Measurements from ENCODE around the gene GTF2IRD1. TPM values are rescaled to one million over a fixed set of nuclear protein-coding genes. Genes with fewer than 3 reads are reported as not detected.

The GTF2IRD1 gene
- total and polyA plus RNA-seq, 2 experiments from 2014 or later, result 28.7 to 37.1 TPM

DNA sequence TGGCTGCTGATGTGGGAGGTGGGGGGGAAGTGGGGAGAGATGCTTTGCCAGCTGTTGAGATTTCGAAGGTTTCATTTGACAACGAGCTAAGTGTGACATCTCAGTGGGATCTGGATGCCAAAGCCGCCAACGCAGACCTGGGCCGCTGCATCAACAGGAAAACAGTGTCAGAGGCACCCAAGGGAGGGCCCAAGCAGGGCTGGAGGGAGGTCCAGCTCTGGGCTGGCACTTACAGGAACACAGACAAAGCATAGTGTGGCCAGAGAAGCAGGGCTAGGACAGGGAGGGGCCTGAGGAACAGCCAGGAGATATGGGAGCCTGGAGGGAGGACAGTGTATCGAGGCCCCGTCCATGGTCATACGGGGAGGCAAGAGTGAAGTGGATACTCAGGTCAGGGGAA lies 73.1 kb downstream of the GTF2IRD1 start (continued):
- TF ChIP-seq, protein P1, sequence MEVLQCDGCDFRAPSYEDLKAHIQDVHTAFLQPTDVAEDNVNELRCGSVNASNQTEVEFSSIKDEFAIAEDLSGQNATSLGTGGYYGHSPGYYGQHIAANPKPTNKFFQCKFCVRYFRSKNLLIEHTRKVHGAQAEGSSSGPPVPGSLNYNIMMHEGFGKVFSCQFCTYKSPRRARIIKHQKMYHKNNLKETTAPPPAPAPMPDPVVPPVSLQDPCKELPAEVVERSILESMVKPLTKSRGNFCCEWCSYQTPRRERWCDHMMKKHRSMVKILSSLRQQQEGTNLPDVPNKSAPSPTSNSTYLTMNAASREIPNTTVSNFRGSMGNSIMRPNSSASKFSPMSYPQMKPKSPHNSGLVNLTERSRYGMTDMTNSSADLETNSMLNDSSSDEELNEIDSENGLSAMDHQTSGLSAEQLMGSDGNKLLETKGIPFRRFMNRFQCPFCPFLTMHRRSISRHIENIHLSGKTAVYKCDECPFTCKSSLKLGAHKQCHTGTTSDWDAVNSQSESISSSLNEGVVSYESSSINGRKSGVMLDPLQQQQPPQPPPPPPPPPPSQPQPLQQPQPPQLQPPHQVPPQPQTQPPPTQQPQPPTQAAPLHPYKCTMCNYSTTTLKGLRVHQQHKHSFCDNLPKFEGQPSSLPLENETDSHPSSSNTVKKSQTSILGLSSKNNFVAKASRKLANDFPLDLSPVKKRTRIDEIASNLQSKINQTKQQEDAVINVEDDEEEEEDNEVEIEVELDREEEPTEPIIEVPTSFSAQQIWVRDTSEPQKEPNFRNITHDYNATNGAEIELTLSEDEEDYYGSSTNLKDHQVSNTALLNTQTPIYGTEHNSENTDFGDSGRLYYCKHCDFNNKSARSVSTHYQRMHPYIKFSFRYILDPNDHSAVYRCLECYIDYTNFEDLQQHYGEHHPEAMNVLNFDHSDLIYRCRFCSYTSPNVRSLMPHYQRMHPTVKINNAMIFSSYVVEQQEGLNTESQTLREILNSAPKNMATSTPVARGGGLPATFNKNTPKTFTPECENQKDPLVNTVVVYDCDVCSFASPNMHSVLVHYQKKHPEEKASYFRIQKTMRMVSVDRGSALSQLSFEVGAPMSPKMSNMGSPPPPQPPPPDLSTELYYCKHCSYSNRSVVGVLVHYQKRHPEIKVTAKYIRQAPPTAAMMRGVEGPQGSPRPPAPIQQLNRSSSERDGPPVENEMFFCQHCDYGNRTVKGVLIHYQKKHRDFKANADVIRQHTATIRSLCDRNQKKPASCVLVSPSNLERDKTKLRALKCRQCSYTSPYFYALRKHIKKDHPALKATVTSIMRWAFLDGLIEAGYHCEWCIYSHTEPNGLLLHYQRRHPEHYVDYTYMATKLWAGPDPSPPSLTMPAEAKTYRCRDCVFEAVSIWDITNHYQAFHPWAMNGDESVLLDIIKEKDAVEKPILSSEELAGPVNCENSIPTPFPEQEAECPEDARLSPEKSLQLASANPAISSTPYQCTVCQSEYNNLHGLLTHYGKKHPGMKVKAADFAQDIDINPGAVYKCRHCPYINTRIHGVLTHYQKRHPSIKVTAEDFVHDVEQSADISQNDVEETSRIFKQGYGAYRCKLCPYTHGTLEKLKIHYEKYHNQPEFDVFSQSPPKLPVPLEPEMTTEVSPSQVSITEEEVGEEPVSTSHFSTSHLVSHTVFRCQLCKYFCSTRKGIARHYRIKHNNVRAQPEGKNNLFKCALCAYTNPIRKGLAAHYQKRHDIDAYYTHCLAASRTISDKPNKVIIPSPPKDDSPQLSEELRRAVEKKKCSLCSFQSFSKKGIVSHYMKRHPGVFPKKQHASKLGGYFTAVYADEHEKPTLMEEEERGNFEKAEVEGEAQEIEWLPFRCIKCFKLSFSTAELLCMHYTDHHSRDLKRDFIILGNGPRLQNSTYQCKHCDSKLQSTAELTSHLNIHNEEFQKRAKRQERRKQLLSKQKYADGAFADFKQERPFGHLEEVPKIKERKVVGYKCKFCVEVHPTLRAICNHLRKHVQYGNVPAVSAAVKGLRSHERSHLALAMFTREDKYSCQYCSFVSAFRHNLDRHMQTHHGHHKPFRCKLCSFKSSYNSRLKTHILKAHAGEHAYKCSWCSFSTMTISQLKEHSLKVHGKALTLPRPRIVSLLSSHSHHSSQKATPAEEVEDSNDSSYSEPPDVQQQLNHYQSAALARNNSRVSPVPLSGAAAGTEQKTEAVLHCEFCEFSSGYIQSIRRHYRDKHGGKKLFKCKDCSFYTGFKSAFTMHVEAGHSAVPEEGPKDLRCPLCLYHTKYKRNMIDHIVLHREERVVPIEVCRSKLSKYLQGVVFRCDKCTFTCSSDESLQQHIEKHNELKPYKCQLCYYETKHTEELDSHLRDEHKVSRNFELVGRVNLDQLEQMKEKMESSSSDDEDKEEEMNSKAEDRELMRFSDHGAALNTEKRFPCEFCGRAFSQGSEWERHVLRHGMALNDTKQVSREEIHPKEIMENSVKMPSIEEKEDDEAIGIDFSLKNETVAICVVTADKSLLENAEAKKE (CRISPR knock-in tag; IDR thresholded peaks at IDR 0.05), result no peak
- TF ChIP-seq EZH2phosphoT487 (IDR thresholded peaks at IDR 0.05; ENCODE audit: unreplicated experiment), result no peak

DNA sequence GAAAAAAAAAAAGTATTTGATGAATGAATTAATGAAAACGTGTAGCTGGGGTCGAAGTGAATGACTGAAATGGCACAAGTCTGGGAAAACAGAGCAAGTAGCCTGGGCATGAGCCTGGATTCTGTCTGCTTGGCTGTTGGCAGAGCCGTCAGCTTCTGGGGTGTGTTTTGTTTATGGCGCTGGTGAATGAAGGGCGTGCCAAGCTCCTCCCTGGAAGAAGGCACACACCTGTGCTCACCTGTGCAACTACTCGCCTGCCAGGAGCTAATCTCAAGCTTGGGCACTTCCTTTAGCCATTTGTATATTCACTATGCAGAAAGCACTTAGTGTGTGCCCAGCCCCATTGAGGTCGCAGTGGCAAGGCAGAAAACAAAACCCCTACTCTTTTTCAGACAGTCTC lies 74.1 kb downstream of the GTF2IRD1 start:
- Histone ChIP-seq H3K79me2 (replicated peaks; ENCODE audit: insufficient read depth) (no peaks in the 10 kb centered on the region), H4K20me1 (replicated peaks; ENCODE audit: insufficient read depth) (no peaks in the 10 kb centered on the region; the same call in 1 of the 2 replicates), H3K36me3 (ENCODE audit: insufficient read depth) (0 out of 2 replicates have a peak, but pooled peaks cover 5% of the 10 kb centered on the region), H3F3A (replicated peaks; ENCODE audit: low read depth) (no peaks in the 10 kb centered on the region), H3K4me1 (ENCODE audit: insufficient read depth) (peaks cover 11% of the 10 kb centered on the region; the same call in 1 of the 2 replicates), H3K9me2 (ENCODE audit: insufficient read depth) (no peaks in the 10 kb centered on the region), H3K27me3 (ENCODE audit: insufficient read depth) (no peaks in the 10 kb centered on the region), H3K4me3 (no peak overlapping the region), H3K4me2 (no peak overlapping the region), H3K27ac (ENCODE audit: low read depth) (no peak overlapping the region), H2AFZ (no peak overlapping the region)
- Mint-ChIP-seq H3K27me3 (ENCODE audit: insufficient read depth, low read depth, poor library complexity) (peaks cover 7% of the 10 kb centered on the region), H3K27ac (no peak overlapping the region), H3K4me1 (peaks cover 18% of the 10 kb centered on the region), H3K4me3 (no peak overlapping the region), H3K9me3 (no peaks in the 10 kb centered on the region; the same call in 2 of the 3 replicates), H3K36me3 (ENCODE audit: low read depth) (peaks cover 44% of the 10 kb centered on the region)
- TF ChIP-seq JUNB (IDR thresholded peaks at IDR 0.05; ENCODE audit: unreplicated experiment) (no peak), POLR2AphosphoS5 (IDR thresholded peaks at IDR 0.05; ENCODE audit: low read depth) (no peak), ZNF331 (CRISPR knock-in tag; IDR thresholded peaks at IDR 0.05; ENCODE audit: low read depth) (no peak), EZH2phosphoT487 (IDR thresholded peaks at IDR 0.05; ENCODE audit: unreplicated experiment) (no peak), EZH2 (IDR thresholded peaks at IDR 0.05; ENCODE audit: low read depth, unreplicated experiment) (no peak)
- TF ChIP-seq, protein P2, sequence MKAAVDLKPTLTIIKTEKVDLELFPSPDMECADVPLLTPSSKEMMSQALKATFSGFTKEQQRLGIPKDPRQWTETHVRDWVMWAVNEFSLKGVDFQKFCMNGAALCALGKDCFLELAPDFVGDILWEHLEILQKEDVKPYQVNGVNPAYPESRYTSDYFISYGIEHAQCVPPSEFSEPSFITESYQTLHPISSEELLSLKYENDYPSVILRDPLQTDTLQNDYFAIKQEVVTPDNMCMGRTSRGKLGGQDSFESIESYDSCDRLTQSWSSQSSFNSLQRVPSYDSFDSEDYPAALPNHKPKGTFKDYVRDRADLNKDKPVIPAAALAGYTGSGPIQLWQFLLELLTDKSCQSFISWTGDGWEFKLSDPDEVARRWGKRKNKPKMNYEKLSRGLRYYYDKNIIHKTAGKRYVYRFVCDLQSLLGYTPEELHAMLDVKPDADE (IDR thresholded peaks at IDR 0.05), result no peak
- TF ChIP-seq, protein P1 (CRISPR knock-in tag; IDR thresholded peaks at IDR 0.05), result no peak
- no peak for DNase-seq (ENCODE audit: low spot score)
- no peak for ATAC-seq
